Progenitor cell of endocrine pancreas (in vitro differentiated cells): ENCODE measurements around the gene BLOC1S4. TPM values are rescaled to one million over a fixed set of nuclear protein-coding genes. Genes with fewer than 3 reads are reported as not detected.

Experiments used
- DNase-seq: peaks from one replicate; pipeline ENCODE4 v3.0.0; 2021; ENCODE audit warnings: low spot score; ENCODE audit not compliant: unreplicated experiment
- H3K27ac Mint-ChIP-seq: 2 replicates; pipeline ENCODE4 v1.8.0; 2021; ENCODE audit warnings: mild to moderate bottlenecking, moderate library complexity, mixed read lengths
- H3K27me3 Mint-ChIP-seq: 2 replicates; pipeline ENCODE4 v1.8.0; 2021; ENCODE audit warnings: mixed read lengths
- H3K36me3 Mint-ChIP-seq: 2 replicates; pipeline ENCODE4 v1.8.0; 2022; ENCODE audit warnings: mixed read lengths; ENCODE audit not compliant: insufficient read depth
- H3K4me1 Mint-ChIP-seq: 2 replicates; pipeline ENCODE4 v1.8.0; 2021; ENCODE audit warnings: low read depth, mixed read lengths
- H3K4me3 Mint-ChIP-seq: 2 replicates; pipeline ENCODE4 v1.8.0; 2021; ENCODE audit warnings: low read depth, mild to moderate bottlenecking, moderate library complexity, mixed read lengths
- H3K9me3 Mint-ChIP-seq: 2 replicates; pipeline ENCODE4 v1.8.0; 2021; ENCODE audit warnings: low read depth, mixed read lengths
- total RNA-seq: library from RNA; stranded (reverse); gene quantifications from 2 replicates; pipeline ENCODE4 v1.2.1, GENCODE V29; 2021
- TF ChIP-seq, protein P1 (sequence below): fragments of 200-600 bp; sonication (generic); IDR thresholded peaks from one replicate; pipeline ENCODE4 v1.5.0; 2021; ENCODE audit warnings: antibody characterized with exemption, mild to moderate bottlenecking; ENCODE audit not compliant: unreplicated experiment

The BLOC1S4 gene
- total RNA-seq, 1 donor from 2014 or later: 18.8 TPM

DNA sequence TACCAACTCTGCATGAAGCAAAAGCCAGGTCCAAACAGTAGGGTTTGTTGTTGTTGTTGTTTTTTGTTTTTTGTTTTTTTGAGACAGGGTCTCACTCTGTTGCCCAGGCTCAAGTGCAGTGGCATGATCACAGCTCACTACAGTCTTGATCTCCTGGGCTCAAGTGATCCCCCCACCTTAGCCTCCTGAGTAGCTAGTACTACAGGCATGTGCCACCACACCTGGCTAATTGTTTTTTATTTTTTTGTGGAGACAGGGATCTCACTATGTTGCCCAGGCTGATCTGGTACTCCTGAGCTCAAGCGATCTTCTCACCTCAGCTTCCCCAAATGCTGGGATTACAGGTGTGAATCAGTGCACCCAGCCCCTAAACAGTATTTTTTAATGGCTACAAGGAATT lies 16.1 kb upstream of the BLOC1S4 start:
- TF ChIP-seq, protein P1, sequence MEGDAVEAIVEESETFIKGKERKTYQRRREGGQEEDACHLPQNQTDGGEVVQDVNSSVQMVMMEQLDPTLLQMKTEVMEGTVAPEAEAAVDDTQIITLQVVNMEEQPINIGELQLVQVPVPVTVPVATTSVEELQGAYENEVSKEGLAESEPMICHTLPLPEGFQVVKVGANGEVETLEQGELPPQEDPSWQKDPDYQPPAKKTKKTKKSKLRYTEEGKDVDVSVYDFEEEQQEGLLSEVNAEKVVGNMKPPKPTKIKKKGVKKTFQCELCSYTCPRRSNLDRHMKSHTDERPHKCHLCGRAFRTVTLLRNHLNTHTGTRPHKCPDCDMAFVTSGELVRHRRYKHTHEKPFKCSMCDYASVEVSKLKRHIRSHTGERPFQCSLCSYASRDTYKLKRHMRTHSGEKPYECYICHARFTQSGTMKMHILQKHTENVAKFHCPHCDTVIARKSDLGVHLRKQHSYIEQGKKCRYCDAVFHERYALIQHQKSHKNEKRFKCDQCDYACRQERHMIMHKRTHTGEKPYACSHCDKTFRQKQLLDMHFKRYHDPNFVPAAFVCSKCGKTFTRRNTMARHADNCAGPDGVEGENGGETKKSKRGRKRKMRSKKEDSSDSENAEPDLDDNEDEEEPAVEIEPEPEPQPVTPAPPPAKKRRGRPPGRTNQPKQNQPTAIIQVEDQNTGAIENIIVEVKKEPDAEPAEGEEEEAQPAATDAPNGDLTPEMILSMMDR: no peak
- Mint-ChIP-seq H3K27me3 (no peaks in the 10 kb centered on the region), H3K9me3 (peaks cover 16% of the 10 kb centered on the region), H3K4me1 (peaks cover 12% of the 10 kb centered on the region), H3K4me3 (no peak overlapping the region), H3K27ac (peak overlapping the region; percentile 83), H3K36me3 (peaks cover 35% of the 10 kb centered on the region)
- no peak for DNase-seq

DNA sequence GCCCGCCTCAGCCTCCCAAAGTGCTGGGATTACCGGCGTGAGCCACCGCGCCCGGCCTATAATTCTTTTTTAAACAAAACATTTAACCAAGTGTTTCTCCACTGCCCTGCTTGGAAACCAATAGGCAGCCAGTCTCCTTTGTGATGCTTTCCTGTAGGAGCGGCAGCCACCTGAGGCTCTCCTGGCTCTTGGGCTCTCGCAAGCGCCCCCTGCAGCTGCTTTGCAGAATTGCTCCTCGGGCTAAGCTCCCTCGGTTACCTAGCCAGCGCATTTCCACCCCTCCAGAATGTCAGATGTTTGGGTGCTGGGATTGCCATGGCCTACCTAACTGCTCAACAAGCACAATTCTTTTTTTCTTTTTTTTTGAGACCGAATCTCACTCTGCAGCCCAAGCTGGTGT lies 14.6 kb upstream of the BLOC1S4 start:
- TF ChIP-seq, protein P1: peak; percentile 30
- Mint-ChIP-seq H3K27me3 (no peaks in the 10 kb centered on the region), H3K4me1 (peaks cover 3% of the 10 kb centered on the region), H3K9me3 (peaks cover 17% of the 10 kb centered on the region), H3K4me3 (no peak overlapping the region), H3K27ac (no peak overlapping the region), H3K36me3 (peaks cover 47% of the 10 kb centered on the region)
- no peak for DNase-seq

- TF ChIP-seq, protein P1: no peak
- peaks cover 56% of the 10 kb centered on the region for H3K36me3 Mint-ChIP-seq
- no peaks in the 10 kb centered on the region for H3K27me3 Mint-ChIP-seq
- no peak for DNase-seq
- no peak overlapping the region for H3K27ac Mint-ChIP-seq
- H3K4me3 Mint-ChIP-seq: no peak overlapping the region
- H3K4me1 Mint-ChIP-seq: peaks cover 10% of the 10 kb centered on the region
- peaks cover 20% of the 10 kb centered on the region for H3K9me3 Mint-ChIP-seq
Measured at GRCh38 chr4:6702761-6703160, 13.2 kb upstream of the BLOC1S4 start.

DNA sequence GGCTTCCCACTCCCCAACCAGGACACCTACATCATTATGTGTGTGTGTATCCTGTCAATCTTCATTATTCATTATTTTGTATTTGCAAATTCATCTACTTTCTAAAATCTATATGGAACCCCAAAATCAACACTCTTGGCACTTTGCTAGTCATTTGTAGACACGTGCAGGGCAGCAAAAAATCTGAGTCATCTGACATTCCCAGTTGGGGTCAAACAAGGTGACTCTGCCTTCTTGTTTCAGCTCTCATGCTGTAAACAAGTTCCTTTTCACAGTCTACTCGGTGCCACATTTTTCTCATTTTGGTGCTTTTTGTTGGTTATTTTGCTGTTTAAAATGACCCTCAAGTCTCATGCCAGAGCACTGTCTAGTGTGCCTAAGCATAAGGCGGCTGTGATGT lies 12.2 kb upstream of the BLOC1S4 start:
- no peaks in the 10 kb centered on the region for H3K27me3 Mint-ChIP-seq
- TF ChIP-seq, protein P1: no peak
- peaks cover 61% of the 10 kb centered on the region for H3K36me3 Mint-ChIP-seq
- peaks cover 24% of the 10 kb centered on the region for H3K9me3 Mint-ChIP-seq
- no peak for DNase-seq
- H3K4me3 Mint-ChIP-seq: no peak overlapping the region
- peaks cover 18% of the 10 kb centered on the region for H3K4me1 Mint-ChIP-seq
- H3K27ac Mint-ChIP-seq: no peak overlapping the region

DNA sequence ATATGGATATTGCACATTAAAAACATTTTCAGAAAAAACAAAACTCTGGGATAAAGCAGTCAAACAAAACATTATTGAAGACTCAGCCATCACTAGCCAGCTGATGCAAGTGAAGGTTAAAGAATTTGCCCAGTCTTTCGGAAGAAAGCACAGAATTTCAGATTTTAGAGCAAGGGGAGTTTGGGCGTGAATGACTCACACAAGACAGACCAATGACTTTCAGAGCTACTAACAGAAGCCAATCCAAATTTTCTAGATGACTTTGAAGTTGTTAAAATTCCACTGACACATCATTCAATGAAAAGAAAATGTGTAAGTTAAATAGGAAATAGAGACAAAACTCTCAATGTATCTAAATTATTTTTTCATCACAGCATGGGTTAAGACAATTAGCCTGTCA lies 10.3 kb upstream of the BLOC1S4 start:
- no peak for DNase-seq
- TF ChIP-seq, protein P1: no peak
- peaks cover 1% of the 10 kb centered on the region for H3K27me3 Mint-ChIP-seq
- H3K4me1 Mint-ChIP-seq: peaks cover 24% of the 10 kb centered on the region
- H3K27ac Mint-ChIP-seq: no peak overlapping the region
- peaks cover 57% of the 10 kb centered on the region for H3K36me3 Mint-ChIP-seq
- H3K9me3 Mint-ChIP-seq: peaks cover 24% of the 10 kb centered on the region
- no peak overlapping the region for H3K4me3 Mint-ChIP-seq
